Measurements from ENCODE around the gene PPP6R3. TPM values are rescaled to one million over a fixed set of nuclear protein-coding genes. Genes with fewer than 3 reads are reported as not detected.

Gene PPP6R3
- polyA plus RNA-seq, 1 experiment: 58.5 TPM

- H3K9me3 ChIP-seq (ENCODE audit: control insufficient read depth, insufficient read depth, low read length): no peaks in the 10 kb centered on the region
- no peak for DNase-seq (ENCODE audit: low read depth, low spot score)
- CTCF ChIA-PET: no interaction called here
- H3K4me3 ChIP-seq (ENCODE audit: low read depth, low read length): no peak overlapping the region
- no peak overlapping the region for H3K27ac ChIP-seq (ENCODE audit: low read depth, low read length)
- no peaks in the 10 kb centered on the region for H3K27me3 ChIP-seq (ENCODE audit: control insufficient read depth, insufficient read depth, low read length)
- POLR2A ChIA-PET: no interaction called here
- no peak for TF ChIP-seq CTCF (IDR thresholded peaks at IDR 0.05; ENCODE audit: low read depth, low read length)
Observed at GRCh38 chr11:68598816-68599653, 138.5 kb downstream of the PPP6R3 start.

- ChIA-PET POLR2A (no interaction called here), CTCF (no interaction called here)
- TF ChIP-seq CTCF (IDR thresholded peaks at IDR 0.05; ENCODE audit: low read depth, low read length): no peak
- no peak for DNase-seq (ENCODE audit: low read depth, low spot score)
- Histone ChIP-seq H3K4me3 (ENCODE audit: low read depth, low read length) (no peak overlapping the region), H3K27ac (ENCODE audit: low read depth, low read length) (no peak overlapping the region), H3K9me3 (ENCODE audit: control insufficient read depth, insufficient read depth, low read length) (no peaks in the 10 kb centered on the region), H3K27me3 (ENCODE audit: control insufficient read depth, insufficient read depth, low read length) (no peaks in the 10 kb centered on the region)
Observed at GRCh38 chr11:68601147-68601546, 140.6 kb downstream of the PPP6R3 start.

- POLR2A ChIA-PET: no interaction called here
- Histone ChIP-seq H3K27me3 (ENCODE audit: control insufficient read depth, insufficient read depth, low read length) (no peaks in the 10 kb centered on the region), H3K9me3 (ENCODE audit: control insufficient read depth, insufficient read depth, low read length) (no peaks in the 10 kb centered on the region), H3K27ac (ENCODE audit: low read depth, low read length) (no peak overlapping the region), H3K4me3 (ENCODE audit: low read depth, low read length) (no peak overlapping the region)
- DNase-seq (ENCODE audit: low read depth, low spot score): no peak
- CTCF ChIA-PET: interaction anchor here (1.6 kb wide), 1 partner anchor 434 kb away, joined by 4 read pairs; no protein-coding TSS in a partner anchor
- TF ChIP-seq CTCF (IDR thresholded peaks at IDR 0.05; ENCODE audit: low read depth, low read length): no peak
Observed at GRCh38 chr11:68609761-68610160, 149.2 kb downstream of the PPP6R3 start.

GRCh38 chr11:68610452-68611116 lies 150.0 kb downstream of the PPP6R3 start:
- ChIA-PET POLR2A (no interaction called here), CTCF (interaction anchor here (0.6 to 1.6 kb wide), 6 partner anchors 17 to 434 kb away, joined by 3 to 4 read pairs (median 4); no protein-coding TSS in a partner anchor)
- peak; percentile 43 for TF ChIP-seq CTCF (IDR thresholded peaks at IDR 0.05; ENCODE audit: low read depth, low read length)
- Histone ChIP-seq H3K9me3 (ENCODE audit: control insufficient read depth, insufficient read depth, low read length) (no peaks in the 10 kb centered on the region), H3K27ac (ENCODE audit: low read depth, low read length) (no peak overlapping the region), H3K4me3 (ENCODE audit: low read depth, low read length) (no peak overlapping the region), H3K27me3 (ENCODE audit: control insufficient read depth, insufficient read depth, low read length) (no peaks in the 10 kb centered on the region)
- no peak for DNase-seq (ENCODE audit: low read depth, low spot score)

GRCh38 chr11:68615657-68616056 lies 155.1 kb downstream of the PPP6R3 start:
- Histone ChIP-seq H3K27ac (ENCODE audit: low read depth, low read length) (no peak overlapping the region), H3K27me3 (ENCODE audit: control insufficient read depth, insufficient read depth, low read length) (no peaks in the 10 kb centered on the region), H3K9me3 (ENCODE audit: control insufficient read depth, insufficient read depth, low read length) (peaks cover 3% of the 10 kb centered on the region; the same call in 1 of the 2 replicates), H3K4me3 (ENCODE audit: low read depth, low read length) (no peak overlapping the region)
- no peak for TF ChIP-seq CTCF (IDR thresholded peaks at IDR 0.05; ENCODE audit: low read depth, low read length)
- POLR2A ChIA-PET: no interaction called here
- DNase-seq (ENCODE audit: low read depth, low spot score): no peak
- CTCF ChIA-PET: no interaction called here

Data from AG04450 (cell line).